Liver (tissue), 9 donors: ENCODE measurements around the gene TAF6. TPM values are rescaled to one million over a fixed set of nuclear protein-coding genes. Genes with fewer than 3 reads are reported as not detected.

ENCODE experiments used
- DNase-seq: peaks from one replicate; pipeline ENCODE4 v3.0.0-alpha.2; 2017; ENCODE audit warnings: low spot score
- H3K27ac ChIP-seq, 2 donors: one replicate each; pipeline ENCODE4 v1.7.0; 2013; ENCODE audit warnings: inconsistent platforms in 2 of 2, low read length in 2 of 2, control low read depth in 1 of 2, low read depth in 1 of 2, mild to moderate bottlenecking in 1 of 2
- H3K27me3 ChIP-seq, 4 donors: one replicate each; pipeline versions ENCODE4 v1.6.1 to v1.7.0; 2013; ENCODE audit warnings: low read length in 3 of 4, inconsistent platforms in 1 of 4, mild to moderate bottlenecking in 1 of 4, moderate library complexity in 1 of 4; ENCODE audit not compliant: control insufficient read depth in 4 of 4, insufficient read depth in 4 of 4
- H3K36me3 ChIP-seq, 4 donors: one replicate each; pipeline versions ENCODE4 v1.6.1 to v1.7.0; 2013; ENCODE audit warnings: low read length in 3 of 4, mild to moderate bottlenecking in 3 of 4, low read depth in 1 of 4, moderate library complexity in 1 of 4; ENCODE audit not compliant: control insufficient read depth in 4 of 4, insufficient read depth in 3 of 4
- H3K4me1 ChIP-seq, 4 donors: one replicate each; pipeline versions ENCODE4 v1.6.1 to v1.7.0; 2013; ENCODE audit warnings: low read length in 3 of 4, mild to moderate bottlenecking in 3 of 4, moderate library complexity in 1 of 4; ENCODE audit not compliant: control insufficient read depth in 4 of 4, insufficient read depth in 4 of 4
- H3K4me3 ChIP-seq, 3 donors: one replicate each; pipeline versions ENCODE4 v1.6.1 to v1.7.0; 2013; ENCODE audit warnings: low read length in 3 of 3, control low read depth in 1 of 3, low read depth in 1 of 3, mild to moderate bottlenecking in 1 of 3
- H3K9ac ChIP-seq, 2 donors: one replicate each; pipeline ENCODE4 v1.7.0; 2013; ENCODE audit warnings: low read length in 2 of 2, mild to moderate bottlenecking in 2 of 2, moderate library complexity in 2 of 2, control low read depth in 1 of 2, low read depth in 1 of 2
- H3K9me3 ChIP-seq, 4 donors: one replicate each; pipeline versions ENCODE4 v1.6.1 to v1.7.0; 2013; ENCODE audit warnings: low read length in 3 of 4; ENCODE audit not compliant: control insufficient read depth in 4 of 4
- EGR1 ChIP-seq, 2 donors: IDR thresholded peaks; 2 replicates each; pipeline ENCODE4 v1.6.1; 2016 to 2018; ENCODE audit warnings: antibody characterized with exemption in 2 of 2, low read depth in 2 of 2
- GABPA ChIP-seq, 2 donors: IDR thresholded peaks in 1 of 2; conservative IDR thresholded peaks in 1 of 2; 2 replicates each; pipeline ENCODE4 v1.6.1; 2016; ENCODE audit warnings: antibody characterized with exemption in 2 of 2, mild to moderate bottlenecking in 1 of 2, moderate library complexity in 1 of 2
- HNF4A ChIP-seq, 2 donors: conservative IDR thresholded peaks; 2 replicates each; pipeline ENCODE4 v1.6.1; 2016; ENCODE audit warnings: antibody characterized with exemption in 2 of 2, mild to moderate bottlenecking in 2 of 2
- JUND ChIP-seq, 2 donors: IDR thresholded peaks; 2 replicates each; pipeline ENCODE4 v1.6.1; 2016; ENCODE audit warnings: antibody characterized with exemption in 2 of 2
- NR2F2 ChIP-seq: IDR thresholded peaks from 2 replicates; pipeline ENCODE4 v1.6.1; 2016; ENCODE audit warnings: antibody characterized with exemption
- RAD21 ChIP-seq, 2 donors: IDR thresholded peaks; 2 replicates each; pipeline ENCODE4 v1.6.1; 2016; ENCODE audit warnings: antibody characterized with exemption in 2 of 2, mild to moderate bottlenecking in 2 of 2
- RXRA ChIP-seq, 2 donors: IDR thresholded peaks; 2 replicates each; pipeline ENCODE4 v1.6.1; 2017 to 2018; ENCODE audit warnings: antibody characterized with exemption in 2 of 2, mild to moderate bottlenecking in 1 of 2
- TAF1 ChIP-seq: conservative IDR thresholded peaks from 2 replicates; pipeline ENCODE4 v1.6.1; 2016; ENCODE audit warnings: antibody characterized with exemption, mild to moderate bottlenecking
- YY1 ChIP-seq: IDR thresholded peaks from 2 replicates; pipeline ENCODE4 v1.6.1; 2016; ENCODE audit warnings: antibody characterized with exemption, mild to moderate bottlenecking
- WGBS: extraction: QIAGEN DNeasy Blood & Tissue Kit; methylation state at CpG from one replicate; pipeline ENCODE4 v1.1.7; 2013; 5-methylcytosine and 5-hydroxymethylcytosine counted together
- polyA plus RNA-seq, 2 donors: library from polyadenylated mRNA; stranded (reverse) in 1 of 2; unstranded in 1 of 2; fragments of 200-250 nt in 1 of 2; fragments of >200 nt in 1 of 2; fragmentation: Nextera tagmentation in 1 of 2; extraction: Ambion mirVana in 1 of 2; gene quantifications; one replicate each; pipeline versions ENCODE4 v1.2.1 to v1.2.3, GENCODE V29; 2013 to 2015
- total RNA-seq, 2 donors: library from RNA; depleted of rRNA; stranded (reverse); fragments of >200 nt; gene quantifications; one replicate each; pipeline ENCODE4 v1.2.3, GENCODE V29; 2014
- TF ChIP-seq, protein P1 (sequence below): IDR thresholded peaks from 2 replicates; pipeline ENCODE4 v1.6.1; 2016; ENCODE audit warnings: antibody characterized with exemption
- TF ChIP-seq, protein P2 (sequence below): IDR thresholded peaks from 2 replicates; pipeline ENCODE4 v1.6.1; 2016; ENCODE audit warnings: antibody characterized with exemption, mild to moderate bottlenecking
- TF ChIP-seq, protein P3 (sequence below): IDR thresholded peaks from 2 replicates; pipeline ENCODE4 v1.6.1; 2016; ENCODE audit warnings: antibody characterized with exemption
- TF ChIP-seq, protein P4 (sequence below): IDR thresholded peaks from 2 replicates; pipeline ENCODE4 v1.6.1; 2016; ENCODE audit warnings: antibody characterized with exemption
- TF ChIP-seq, protein P5 (sequence below): fragments of 150-350 bp; IDR thresholded peaks from 2 replicates; pipeline ENCODE4 v1.5.1; 2017; ENCODE audit warnings: improper control_type of control experiment, low read depth, low read length; ENCODE audit not compliant: missing input control
- donor health status: healthy.
- donor health status: healthy.
- donor health status: healthy.
- donor health status: healthy.
- donor health status: healthy.

TAF6 gene
- total and polyA plus RNA-seq, 4 donors, result 8.9 to 17.9 (median 16.2) TPM

DNA sequence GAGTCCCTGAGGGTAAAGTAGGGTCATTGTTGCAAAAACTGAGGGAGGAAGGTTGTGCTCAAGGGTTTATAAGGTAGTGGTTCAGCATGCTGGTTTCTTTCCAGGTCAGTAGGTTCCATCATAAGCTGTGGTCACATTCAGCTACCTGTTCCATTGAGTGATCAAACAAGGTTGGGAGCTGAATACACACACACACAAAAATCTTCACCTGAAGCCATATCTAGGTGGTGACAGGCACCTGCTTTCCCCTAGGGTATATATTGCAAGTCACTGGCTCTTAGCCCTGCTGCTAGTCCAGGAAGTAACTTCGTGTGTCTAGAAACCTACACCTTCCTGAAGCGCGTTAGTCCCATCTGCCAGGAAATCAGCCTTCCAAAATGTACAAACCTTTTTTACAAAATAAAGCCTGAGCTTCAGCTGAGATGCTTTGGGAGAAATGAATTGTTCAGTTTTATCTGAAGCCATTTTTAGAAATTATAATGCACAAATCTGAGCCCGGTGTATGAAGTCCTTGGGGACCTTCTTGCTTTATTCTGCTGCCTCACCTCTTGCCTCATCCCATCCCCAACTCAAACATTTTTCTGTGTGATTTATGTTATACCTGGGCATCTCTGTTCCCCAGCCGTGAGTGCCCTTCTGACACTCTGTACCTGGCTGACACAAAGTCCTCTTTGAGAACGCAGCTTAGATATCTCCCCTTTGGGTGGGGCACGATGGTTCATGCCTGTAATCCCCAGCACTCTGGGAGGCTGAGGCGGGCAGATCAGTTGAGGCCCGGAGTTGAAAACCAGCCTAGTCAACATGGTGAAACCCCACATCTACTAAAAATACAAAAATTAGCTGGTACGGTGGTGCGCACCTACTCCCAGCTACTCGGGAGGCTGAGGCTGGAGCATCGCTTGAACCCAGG, 18.9 kb upstream of the TAF6 start:
- no peaks in the 10 kb centered on the region for H3K9me3 ChIP-seq
- no peaks in the 10 kb centered on the region for H3K27me3 ChIP-seq
- H3K4me3 ChIP-seq, result no peak overlapping the region
- H3K9ac ChIP-seq, result no peak overlapping the region
- WGBS, result 83% methylated on average over 13 of the region's 13 CpGs
- no peak overlapping the region for H3K27ac ChIP-seq
- H3K36me3 ChIP-seq, result no peaks in the 10 kb centered on the region
- no peak for TF ChIP-seq JUND (IDR thresholded peaks at IDR 0.05)
- TF ChIP-seq, protein P1, sequence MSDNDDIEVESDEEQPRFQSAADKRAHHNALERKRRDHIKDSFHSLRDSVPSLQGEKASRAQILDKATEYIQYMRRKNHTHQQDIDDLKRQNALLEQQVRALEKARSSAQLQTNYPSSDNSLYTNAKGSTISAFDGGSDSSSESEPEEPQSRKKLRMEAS, result no peak
- TF ChIP-seq YY1, result no peak
- TF ChIP-seq, protein P2, sequence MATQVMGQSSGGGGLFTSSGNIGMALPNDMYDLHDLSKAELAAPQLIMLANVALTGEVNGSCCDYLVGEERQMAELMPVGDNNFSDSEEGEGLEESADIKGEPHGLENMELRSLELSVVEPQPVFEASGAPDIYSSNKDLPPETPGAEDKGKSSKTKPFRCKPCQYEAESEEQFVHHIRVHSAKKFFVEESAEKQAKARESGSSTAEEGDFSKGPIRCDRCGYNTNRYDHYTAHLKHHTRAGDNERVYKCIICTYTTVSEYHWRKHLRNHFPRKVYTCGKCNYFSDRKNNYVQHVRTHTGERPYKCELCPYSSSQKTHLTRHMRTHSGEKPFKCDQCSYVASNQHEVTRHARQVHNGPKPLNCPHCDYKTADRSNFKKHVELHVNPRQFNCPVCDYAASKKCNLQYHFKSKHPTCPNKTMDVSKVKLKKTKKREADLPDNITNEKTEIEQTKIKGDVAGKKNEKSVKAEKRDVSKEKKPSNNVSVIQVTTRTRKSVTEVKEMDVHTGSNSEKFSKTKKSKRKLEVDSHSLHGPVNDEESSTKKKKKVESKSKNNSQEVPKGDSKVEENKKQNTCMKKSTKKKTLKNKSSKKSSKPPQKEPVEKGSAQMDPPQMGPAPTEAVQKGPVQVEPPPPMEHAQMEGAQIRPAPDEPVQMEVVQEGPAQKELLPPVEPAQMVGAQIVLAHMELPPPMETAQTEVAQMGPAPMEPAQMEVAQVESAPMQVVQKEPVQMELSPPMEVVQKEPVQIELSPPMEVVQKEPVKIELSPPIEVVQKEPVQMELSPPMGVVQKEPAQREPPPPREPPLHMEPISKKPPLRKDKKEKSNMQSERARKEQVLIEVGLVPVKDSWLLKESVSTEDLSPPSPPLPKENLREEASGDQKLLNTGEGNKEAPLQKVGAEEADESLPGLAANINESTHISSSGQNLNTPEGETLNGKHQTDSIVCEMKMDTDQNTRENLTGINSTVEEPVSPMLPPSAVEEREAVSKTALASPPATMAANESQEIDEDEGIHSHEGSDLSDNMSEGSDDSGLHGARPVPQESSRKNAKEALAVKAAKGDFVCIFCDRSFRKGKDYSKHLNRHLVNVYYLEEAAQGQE, result no peak
- TF ChIP-seq RXRA (IDR thresholded peaks at IDR 0.05), result no peak
- no peak for TF ChIP-seq RAD21 (IDR thresholded peaks at IDR 0.05)
- TF ChIP-seq TAF1, result no peak
- TF ChIP-seq, protein P3, sequence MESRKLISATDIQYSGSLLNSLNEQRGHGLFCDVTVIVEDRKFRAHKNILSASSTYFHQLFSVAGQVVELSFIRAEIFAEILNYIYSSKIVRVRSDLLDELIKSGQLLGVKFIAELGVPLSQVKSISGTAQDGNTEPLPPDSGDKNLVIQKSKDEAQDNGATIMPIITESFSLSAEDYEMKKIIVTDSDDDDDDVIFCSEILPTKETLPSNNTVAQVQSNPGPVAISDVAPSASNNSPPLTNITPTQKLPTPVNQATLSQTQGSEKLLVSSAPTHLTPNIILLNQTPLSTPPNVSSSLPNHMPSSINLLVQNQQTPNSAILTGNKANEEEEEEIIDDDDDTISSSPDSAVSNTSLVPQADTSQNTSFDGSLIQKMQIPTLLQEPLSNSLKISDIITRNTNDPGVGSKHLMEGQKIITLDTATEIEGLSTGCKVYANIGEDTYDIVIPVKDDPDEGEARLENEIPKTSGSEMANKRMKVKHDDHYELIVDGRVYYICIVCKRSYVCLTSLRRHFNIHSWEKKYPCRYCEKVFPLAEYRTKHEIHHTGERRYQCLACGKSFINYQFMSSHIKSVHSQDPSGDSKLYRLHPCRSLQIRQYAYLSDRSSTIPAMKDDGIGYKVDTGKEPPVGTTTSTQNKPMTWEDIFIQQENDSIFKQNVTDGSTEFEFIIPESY, result no peak
- no peak for TF ChIP-seq HNF4A (conservative IDR thresholded peaks at IDR 0.05)
- TF ChIP-seq GABPA (IDR thresholded peaks at IDR 0.05 in 1 of 2, conservative IDR thresholded peaks at IDR 0.05 in 1 of 2), result no peak
- TF ChIP-seq NR2F2, result no peak
- TF ChIP-seq, protein P4, sequence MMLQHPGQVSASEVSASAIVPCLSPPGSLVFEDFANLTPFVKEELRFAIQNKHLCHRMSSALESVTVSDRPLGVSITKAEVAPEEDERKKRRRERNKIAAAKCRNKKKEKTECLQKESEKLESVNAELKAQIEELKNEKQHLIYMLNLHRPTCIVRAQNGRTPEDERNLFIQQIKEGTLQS, result no peak
- peaks cover 0 to 2% (median 0%) of the 10 kb centered on the region in 4 donors for H3K4me1 ChIP-seq
- DNase-seq, result no peak

DNA sequence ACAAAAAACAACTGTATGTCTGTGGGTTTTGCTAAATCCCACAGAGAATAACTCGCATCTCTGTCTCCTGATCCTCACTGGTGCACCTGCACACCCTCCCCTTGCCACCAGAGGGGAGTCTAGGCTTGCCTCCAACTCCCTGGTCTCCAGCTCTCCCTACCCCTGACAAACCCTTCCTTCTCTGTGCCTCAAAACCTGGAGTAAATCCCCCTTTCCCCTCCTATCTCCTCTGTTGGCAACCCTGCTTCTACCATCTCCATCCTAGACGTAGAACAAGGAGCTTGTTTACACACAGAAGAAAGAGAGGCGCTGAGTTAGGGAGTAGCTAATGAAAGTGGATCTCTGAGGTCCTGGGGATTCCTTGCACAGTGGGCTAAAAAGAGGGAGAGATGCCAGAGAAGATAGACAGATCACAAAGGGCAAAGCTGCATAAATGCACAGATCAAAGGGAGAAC, 13.6 kb upstream of the TAF6 start:
- H3K4me3 ChIP-seq, result no peak overlapping the region

More for the DNA sequence above, 13.6 kb upstream of the TAF6 start:
- Histone ChIP-seq H3K9ac (no peak overlapping the region), H3K27ac (no peak overlapping the region), H3K36me3 (no peaks in the 10 kb centered on the region), H3K9me3 (no peaks in the 10 kb centered on the region), H3K4me1 (peaks cover 5 to 22% (median 12%) of the 10 kb centered on the region in 4 donors), H3K27me3 (no peaks in the 10 kb centered on the region)
- peak; percentile 69 for DNase-seq
- WGBS, result 27% methylated on average over 3 of the region's 3 CpGs
- TF ChIP-seq, protein P4, result no peak
- TF ChIP-seq, protein P3, result no peak
- TF ChIP-seq HNF4A (conservative IDR thresholded peaks at IDR 0.05) (no peak), TAF1 (no peak), GABPA (IDR thresholded peaks at IDR 0.05 in 1 of 2, conservative IDR thresholded peaks at IDR 0.05 in 1 of 2) (no peak), RAD21 (IDR thresholded peaks at IDR 0.05) (peak; percentile 93 to 98), NR2F2 (no peak), EGR1 (IDR thresholded peaks at IDR 0.05; ENCODE audit: low read depth in 2 of 2) (no peak), YY1 (no peak)
- TF ChIP-seq, protein P2, result no peak
- TF ChIP-seq, protein P5, sequence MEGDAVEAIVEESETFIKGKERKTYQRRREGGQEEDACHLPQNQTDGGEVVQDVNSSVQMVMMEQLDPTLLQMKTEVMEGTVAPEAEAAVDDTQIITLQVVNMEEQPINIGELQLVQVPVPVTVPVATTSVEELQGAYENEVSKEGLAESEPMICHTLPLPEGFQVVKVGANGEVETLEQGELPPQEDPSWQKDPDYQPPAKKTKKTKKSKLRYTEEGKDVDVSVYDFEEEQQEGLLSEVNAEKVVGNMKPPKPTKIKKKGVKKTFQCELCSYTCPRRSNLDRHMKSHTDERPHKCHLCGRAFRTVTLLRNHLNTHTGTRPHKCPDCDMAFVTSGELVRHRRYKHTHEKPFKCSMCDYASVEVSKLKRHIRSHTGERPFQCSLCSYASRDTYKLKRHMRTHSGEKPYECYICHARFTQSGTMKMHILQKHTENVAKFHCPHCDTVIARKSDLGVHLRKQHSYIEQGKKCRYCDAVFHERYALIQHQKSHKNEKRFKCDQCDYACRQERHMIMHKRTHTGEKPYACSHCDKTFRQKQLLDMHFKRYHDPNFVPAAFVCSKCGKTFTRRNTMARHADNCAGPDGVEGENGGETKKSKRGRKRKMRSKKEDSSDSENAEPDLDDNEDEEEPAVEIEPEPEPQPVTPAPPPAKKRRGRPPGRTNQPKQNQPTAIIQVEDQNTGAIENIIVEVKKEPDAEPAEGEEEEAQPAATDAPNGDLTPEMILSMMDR, result peak; percentile 90
